Measurements from ENCODE around the gene GREB1.

GREB1 gene

DNA sequence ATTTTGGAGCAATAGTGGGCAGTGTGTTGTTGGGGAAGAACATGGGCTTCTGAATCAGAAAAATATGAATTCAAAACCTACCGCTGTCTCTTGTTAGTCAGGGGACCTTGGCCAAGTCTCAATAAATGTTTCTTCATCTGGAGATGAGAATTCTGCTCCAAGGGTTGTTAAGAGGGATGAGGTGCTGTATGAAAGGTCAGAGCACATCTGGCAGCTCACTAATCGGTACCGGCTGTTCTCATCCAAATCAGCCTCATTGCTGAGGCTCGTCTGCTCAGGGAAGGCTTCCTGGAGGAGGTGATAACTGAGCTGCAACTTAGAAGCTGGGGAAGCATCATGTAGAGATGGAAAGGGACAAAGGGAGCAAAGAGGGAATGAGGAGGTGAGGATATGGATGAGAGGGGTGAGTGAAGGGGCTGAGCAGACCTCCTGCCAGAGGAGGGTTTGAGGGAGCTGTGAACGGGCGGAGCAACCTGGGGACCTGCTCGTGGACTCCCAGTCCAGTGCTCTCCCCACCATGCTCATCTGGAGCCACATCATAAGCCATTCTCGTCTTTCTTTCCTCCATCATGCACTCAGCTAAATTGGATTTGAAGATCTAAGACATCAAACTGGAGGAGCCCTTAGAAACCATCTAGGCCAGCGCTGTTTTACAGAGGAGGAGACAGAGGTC, 47.4 kb downstream of the GREB1 start:
- no peak for DNase-seq

DNA sequence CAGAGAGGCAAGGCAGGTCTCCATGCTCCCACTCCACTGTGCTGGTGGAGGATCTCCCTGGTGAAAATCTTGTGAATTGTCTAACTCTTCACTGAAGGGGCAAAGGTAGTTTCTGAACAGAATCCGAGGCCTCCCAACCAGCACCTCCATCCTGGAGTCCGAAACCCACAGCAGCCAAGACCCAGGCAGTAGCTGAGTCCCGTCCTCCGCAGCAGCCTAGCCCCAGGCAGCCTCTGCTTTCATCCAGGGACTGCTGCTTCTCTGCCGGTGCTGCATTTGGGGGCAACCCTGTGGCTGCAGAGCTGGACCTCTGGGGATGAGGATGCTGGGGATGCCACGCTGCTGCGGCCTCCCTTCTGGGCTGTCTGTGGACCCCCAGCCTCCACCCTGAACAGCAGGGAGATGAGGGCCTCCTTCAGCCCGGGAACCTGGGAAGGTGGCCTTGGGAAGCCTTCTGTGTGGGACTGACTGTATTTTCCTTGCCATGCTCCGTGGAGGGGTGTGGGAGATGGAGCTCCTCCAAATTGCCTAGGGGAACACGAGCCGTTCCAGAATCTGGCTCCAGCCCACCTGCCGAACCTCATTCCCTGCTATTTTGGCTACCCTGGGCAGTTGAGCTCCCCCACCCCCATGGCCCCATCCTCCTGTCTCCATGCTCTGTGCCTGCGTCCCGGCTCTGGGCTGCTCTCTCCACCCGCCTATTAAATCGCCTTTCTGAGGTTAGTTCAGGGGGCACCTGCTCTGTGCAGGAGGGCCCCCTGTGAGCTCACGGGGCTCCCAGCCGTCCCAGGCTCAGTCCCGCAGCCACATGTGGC, 48.2 kb downstream of the GREB1 start:
- DNase-seq = no peak

DNA sequence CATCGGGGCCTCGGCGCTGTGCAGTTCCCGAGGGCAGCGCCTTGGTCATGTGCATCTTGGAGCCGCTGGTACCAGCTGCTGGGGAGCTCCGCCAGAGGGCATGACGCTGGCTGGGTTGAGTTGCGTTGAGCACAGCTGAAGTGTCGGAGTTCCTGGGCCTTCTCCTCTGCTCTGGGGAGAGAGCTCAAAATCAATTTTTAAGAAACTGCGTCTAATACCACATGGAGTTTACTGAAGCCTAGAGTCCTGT, 48.7 kb downstream of the GREB1 start:
- no peak for DNase-seq

DNA sequence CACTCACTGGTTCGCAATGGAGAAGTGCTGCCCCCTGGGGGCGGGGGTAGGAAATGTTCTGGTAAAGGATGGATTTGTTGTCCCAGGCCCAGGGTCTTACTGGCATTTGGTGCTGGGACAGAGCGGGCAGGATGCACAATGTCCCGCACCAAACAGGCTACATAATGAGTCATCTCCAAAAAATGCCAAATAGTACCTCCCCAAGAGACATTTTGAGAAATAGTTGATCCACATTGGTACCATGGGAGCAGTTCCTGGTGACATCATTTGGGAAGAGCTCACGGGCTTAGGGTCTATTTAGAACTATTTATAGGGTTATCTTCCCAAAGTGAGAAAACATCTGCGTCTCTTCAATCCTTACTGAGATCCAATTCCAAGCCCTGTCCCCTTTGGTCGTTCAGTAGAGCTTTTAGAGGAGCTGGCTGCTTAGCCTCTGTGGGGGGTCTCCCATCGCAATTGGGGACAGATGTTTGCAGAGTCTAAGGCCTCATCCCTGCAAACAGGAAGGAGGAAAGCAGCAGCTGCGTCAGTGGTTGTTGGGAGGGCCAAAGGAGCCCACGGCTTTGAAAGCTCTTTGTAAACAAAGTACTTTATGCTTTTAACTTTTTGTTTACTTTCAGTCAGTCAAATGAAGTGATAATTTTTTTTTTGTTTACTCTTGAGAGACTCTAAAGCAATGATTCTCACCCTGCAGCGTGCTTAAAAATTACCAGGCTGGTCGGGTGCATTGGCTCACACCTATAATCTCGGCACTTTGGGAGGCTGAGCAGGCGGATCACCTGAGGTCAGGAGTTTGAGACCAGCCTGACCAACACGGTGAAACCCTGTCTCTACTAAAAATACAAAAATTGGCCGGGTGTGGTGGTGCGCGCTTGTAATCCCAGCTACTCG, 49.3 kb downstream of the GREB1 start:
- DNase-seq = peak; percentile 59

DNA sequence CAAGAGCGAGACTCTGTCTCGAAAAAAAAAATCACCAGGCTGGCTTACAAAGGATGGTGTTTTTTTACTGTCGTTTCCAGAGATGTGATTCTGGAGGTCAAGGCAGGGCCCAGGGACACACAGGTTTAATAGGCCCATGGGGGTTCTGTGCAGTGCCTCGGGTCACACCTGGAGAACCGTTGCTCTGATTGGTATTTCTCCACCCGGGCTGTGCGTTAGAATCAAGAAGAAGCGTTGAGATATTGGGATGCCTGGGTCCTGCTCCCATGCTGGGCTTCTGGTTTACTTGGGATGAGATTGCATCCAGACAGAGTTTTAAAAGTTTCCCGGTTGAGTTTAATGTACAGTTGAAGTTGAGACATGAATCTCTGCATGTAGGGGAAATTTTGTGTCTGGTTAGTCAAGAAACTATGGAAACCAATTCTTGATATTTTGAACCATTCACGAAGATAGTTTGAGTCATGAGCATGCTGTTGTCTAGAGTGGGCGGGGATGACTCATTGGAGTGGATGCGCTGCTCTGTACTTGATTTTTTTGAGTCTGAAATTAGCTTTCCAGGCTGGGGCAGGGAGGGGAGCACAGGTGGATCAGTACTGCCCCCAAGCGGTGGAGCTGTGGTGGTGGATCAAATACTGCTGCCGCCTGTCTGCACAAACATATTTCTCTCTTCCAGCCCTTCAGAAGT, 50.1 kb downstream of the GREB1 start:
- peak; percentile 60 for DNase-seq

DNA sequence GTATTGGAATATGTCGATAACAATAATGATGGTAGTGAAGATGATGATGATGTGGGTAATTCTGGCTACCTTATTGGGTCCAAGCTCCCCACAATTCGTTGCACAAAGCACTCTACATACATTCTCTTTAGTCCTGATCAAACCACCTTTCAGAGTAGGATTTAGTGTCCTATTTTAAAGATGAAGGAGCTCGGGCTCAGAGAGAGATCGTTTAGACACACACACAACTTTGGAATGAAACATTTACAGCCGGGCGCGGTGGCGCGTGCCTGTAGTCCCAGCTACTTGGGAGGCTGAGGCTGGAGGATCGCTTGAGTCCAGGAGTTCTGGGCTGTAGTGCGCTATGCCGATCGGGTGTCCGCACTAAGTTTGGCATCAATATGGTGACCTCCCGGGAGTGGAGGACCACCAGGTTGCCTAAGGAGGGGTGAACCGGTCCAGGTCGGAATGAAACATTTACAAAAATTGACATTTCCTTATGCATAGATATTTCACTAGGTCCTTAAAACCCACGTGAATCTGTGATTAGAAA, 50.7 kb downstream of the GREB1 start:
- DNase-seq = no peak

DNA sequence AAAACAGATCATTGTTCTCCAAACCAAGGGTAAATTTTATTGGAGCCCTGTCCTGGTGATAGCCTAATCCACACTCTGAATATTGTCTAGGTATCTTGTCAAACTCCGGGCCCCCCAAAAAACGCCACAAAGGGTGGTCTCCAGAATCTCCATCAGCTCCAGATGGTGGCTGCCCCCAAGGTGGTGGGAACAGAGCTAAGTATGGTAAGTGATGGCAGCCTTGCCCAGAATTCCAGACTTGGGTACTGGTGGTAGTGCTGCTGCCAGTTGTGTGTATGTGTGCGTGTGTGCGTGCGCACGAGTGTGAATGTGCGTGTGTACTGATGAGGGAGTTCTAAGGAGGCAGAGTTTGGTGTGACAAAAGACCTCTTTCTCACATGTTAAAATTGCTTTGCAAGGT, 51.2 kb downstream of the GREB1 start:
- no peak for DNase-seq

DNA sequence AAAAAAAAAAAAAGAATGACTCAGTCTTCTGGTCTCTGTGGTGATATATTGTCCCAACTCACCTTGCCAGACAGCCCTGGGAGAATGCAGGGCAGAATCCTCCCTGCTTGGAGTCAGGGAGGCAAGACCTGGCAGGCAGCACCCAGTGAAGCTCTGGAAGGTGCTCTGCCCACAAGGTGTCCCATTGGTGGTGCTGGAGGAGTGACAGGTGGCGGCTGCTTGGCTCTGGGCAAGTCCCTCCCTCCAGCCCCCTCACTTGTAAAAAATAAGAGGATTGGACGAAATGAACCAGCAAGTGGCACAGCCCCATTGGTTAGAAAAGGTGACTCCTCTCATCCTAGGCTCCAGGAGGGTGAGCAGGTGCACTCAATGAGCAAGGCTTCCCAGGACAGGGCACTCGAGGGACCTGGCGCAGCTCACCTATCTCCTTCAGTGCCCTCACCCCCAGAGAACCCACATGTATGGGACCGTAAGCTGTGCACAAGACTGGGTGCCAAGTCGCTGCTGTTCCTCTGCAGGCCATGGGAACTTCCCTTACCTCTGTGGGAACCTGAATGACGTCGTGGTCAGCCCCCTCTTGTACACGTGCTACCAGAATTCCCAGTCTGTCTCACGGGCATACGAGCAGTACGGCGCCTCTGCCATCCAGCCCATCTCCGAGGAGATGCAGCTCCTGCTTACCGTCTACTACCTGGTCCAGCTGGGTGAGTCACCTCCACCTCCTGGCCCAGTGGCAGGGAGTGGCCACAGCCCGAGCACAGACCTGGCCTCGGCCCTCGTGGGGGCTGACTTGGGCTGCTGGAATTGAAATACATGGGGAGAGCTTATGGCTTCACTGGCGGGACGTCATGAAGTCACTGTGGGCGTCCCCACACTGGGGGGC, 54.6 kb downstream of the GREB1 start:
- DNase-seq = no peak

DNA sequence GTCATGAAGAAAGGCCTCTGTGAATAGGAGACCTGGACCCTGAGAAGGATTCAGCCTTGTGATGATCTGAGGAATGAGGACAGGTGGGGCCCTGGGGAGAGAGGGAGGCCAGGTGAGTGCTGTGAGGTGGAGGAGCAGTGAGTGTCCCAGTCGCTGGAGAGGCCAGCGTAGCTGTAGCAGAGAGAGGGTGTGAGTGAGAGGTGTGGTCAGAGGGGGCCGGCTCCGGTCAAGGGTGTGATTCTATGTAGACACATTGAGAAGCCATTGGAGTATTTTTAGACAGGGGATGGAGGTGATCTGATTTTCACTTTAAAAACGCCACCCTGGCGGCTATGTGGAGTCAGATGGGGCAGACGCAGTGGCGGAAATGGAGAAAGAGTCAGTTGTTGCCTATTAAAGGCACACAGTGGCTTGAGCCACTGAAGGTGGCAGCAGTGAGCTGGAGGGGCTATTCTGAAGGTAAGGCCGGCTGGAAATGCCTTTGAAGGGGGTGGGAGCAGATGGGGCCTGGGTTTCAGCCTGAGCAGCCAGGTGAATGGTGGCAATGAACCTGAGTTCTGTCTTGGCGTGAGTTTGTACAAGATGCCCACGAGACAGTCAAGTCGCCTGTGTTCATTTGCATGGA, 55.6 kb downstream of the GREB1 start:
- DNase-seq = no peak

DNA sequence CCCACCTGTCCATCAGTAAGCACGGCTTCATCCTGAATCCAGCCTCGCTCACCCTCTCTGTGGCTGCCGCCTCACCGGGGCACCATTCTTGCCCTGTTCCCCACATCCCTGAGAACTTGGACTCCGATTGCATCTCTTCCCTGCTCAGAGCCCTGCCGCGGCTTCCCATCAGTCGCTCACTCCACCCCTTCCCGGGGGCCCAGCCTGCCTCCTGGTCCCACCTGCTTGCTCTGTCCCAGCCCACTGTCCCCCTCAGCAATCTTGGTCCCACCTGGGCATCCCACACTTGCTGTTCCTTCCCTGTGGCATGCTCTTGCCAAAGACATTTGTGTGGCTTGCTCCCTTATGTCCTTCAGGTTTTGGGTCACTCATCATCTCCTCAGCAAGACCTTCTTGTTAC, 56.3 kb downstream of the GREB1 start:
- DNase-seq = no peak

DNA sequence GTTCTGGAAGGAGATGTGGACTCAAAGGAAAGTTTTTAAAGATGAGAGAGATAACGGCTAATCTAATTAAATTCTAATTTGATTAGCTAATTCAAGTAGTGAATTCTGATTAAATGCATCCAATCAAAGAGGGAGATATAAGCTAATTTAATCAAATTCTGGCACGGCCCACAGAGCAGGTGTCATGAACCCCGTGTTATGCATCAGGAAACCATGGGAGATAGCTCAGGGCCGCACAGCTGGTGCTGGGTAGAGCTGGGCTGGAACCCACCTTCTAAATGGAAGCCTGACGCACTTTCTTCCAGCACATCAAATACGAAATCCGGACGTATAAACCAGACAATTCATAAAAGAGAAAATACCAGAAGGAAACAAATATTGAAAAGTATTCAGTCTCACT, 57.2 kb downstream of the GREB1 start:
- DNase-seq = no peak

DNA sequence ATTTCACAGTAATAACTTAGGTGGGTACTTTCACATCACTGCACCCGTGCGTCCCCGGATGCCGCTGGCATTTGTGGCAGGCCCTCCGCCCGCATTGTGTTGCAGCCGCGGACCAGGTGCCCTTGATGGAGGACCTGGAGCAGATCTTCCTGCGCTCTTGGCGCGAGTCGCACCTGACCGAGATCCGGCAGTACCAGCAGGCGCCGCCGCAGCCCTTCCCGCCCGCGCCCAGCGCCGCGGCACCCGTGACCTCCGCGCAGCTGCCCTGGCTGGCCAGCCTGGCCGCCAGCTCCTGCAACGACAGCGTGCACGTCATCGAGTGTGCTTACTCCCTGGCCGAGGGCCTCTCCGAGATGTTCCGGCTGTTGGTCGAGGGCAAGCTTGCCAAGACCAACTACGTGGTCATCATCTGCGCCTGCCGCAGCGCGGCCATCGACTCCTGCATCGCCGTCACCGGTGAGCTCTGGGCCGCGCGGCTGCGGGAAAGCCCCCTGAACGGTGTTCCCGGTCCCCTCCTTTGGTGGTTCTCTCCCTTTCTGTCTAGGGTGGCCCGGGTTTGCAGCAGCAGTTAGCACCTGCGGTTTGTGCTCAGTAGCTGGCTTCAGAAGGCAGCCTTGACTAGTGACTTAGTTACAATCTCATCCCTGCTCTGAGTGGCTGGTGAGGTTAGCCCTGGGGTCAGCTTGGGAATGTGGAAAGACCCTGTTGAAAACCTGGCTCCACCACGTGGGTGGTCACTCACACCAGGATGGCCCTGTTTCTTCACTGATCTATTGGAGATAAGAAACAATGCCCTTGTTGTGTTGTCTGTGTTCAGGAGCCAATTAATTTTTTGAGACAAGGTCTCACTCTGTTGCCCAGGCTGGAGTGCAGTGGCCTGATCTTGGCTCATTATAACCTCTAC, 59.1 kb downstream of the GREB1 start:
- DNase-seq = no peak

DNA sequence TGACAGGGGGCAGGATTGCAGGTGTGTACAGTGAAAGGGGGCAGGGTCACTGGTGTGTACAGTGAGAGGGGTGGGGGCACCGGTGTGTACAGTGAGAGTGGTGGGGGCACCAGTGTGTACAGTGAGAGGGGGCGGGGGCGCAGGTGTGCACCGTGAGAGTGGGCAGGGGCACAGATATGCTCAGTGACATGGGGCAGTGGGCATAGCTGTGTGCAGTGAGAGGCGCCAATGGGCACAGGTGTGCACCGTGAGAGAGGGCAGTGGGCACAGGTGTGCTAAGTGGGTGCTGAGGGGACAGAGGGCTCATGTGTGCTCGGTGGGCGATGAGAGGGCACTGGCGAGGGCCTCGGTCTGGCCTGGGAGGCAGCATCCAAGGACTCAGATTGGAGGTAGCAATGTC, 63.0 kb downstream of the GREB1 start:
- DNase-seq = no peak

DNA sequence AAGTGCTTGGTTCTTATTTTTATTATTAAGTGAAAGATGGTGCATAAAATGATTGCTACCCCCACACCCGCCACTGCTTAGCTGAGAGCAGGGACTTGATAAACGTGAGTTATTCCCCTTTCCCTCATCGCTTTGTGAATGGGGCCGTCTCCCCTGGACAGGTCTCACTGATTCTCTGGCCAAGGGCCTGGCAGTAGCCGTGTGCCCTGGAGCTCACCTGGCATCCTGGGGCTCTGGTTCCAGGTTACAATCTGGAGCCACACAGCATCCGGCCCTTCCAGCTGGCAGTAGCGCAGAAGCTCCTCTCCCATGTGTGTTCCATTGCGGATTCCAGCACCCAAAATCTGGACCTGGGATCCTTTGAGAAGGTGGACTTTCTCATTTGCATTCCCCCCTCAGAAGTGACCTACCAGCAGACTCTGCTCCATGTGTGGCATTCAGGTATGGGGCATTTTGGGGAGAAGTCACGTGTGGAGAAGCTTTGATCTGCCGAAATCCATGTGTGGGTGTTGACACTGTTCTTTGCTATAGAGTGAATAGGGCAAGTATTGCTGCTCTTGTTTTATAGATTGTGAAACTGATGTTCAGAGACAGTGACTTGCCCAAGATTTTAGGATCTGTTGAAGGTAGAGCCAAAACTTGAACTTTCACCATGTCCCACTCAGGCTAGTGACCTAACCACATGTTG, 63.8 kb downstream of the GREB1 start:
- DNase-seq = no peak

DNA sequence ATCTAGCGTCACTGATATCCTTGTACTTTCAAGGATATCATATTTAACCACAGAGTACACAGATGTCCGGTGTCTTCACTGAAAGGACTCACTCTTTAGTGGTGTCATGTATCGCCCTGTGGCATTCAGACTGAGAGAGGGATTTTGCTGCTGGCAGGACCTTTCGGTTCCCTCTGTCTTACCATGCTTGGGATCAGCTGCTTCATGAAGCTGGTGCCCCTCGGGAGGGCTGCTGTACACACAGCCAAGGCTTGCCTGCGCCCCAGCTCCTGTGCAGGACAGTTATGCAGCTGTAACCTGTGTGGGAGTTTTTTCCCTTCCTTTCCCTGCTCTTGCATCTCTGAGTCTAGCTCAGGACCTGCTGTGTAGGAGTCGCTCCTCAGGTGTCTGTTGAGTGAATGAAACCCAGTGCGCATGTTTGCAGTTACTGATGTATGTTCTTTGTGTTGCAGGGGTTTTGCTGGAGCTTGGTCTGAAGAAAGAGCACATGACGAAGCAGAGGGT, 64.4 kb downstream of the GREB1 start:
- DNase-seq = peak; percentile 29

DNA sequence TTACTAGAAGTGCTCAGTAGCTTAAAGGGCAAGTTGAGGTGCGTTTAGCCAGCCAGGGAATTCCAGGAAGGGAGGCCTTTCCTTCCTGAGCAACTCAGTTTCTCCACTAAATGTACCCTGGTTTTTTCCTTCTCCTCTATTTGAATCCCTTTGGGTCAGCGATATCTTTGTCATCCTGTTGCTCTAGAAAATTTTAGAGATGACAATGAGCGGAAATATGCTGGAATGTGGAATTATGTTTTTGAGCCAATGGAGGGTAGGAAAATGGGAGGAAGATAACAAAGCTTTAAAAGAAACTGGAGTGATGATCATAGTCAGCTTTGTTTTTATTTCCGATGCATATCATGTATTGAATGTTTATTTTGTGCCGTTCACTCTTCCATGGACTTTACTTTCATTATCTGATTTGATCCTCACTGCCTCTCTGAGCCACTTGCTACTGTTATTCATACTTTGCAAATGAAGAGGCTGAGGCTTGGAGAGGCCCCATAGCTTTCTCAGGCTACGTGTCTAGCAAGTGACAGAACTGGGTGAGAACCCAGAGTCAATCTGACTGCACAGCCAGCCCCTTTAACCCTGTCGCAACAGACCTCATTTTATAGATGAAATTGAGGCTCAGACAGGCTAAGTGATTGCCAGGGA, 68.8 kb downstream of the GREB1 start:
- DNase-seq = no peak

DNA sequence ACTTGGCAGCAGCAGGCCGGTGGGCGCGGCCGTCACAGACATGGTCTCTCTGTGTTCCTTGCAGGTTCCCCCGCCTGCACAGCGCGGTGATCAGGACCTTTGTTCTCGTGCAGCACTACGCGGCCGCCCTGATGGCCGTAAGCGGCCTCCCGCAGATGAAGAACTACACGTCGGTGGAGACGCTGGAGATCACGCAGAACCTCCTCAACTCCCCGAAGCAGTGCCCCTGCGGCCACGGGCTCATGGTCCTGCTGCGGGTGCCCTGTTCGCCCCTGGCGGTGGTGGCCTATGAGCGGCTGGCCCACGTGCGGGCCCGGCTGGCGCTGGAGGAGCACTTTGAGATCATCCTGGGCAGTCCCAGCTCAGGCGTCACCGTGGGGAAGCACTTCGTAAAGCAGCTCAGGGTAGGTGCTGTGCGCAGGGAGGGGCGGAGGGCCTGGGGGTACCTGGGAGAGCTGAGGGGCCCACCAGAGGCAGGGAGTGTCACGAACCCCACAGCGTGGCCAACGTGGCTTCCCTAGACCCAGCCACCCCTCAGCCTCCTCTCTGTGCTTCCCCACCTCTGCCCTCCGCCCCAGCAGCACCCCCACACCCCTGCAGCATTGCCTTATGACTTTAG, 76.9 kb downstream of the GREB1 start:
- no peak for DNase-seq

DNA sequence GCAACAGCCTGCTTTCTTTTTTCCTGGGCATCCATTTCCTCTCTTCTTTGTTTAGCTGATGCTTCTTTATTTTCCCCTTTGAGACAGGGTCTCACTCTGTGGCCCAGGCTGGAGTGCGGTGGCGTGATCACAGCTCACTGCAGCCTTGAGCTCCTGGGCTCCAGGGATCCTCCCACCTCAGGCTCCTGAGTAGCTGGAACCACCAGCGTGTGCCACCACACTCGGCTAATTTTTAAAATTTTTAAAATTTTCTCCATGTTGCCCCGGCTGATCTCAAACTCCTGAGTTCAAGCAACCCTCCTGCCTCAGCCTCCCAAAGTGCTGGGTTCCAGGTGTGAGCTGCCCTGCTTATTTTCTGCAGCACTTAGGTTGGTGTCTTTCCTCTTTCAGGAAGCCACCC, 77.4 kb downstream of the GREB1 start:
- DNase-seq = no peak

Measured in NCI-H2029 treated with DMSO at 0.1 percent for 48 hours (cell line).